ENCODE results near the gene SPEM1. TPM values are rescaled to one million over a fixed set of nuclear protein-coding genes. Genes with fewer than 3 reads are reported as not detected.

SPEM1 gene
- total and polyA plus RNA-seq, 10 of the 15 experiments (the other 5 are each of a cell fraction or from before 2014, with no cell fraction given), result not detected

- TF ChIP-seq EED (IDR thresholded peaks at IDR 0.05; ENCODE audit: low read depth) (0 out of 2 replicates have a peak, but pooled peaks have one; percentile 19), ZBED1 (IDR thresholded peaks at IDR 0.05; ENCODE audit: borderline replicate concordance) (0 out of 2 replicates have a peak, but pooled peaks have one; percentile 17), CUX1 (IDR thresholded peaks at IDR 0.05; ENCODE audit: insufficient replicate concordance, low read depth, low read length) (no peak), RELA (IDR thresholded peaks at IDR 0.05; ENCODE audit: borderline replicate concordance, partially characterized antibody) (no peak), STAT1 (conservative IDR thresholded peaks at IDR 0.05) (no peak), RUNX3 (IDR thresholded peaks at IDR 0.05; ENCODE audit: low read length) (peak; percentile 51), TAF1 (IDR thresholded peaks at IDR 0.05; ENCODE audit: borderline replicate concordance, low read depth, low read length) (0 out of 2 replicates have a peak, but pooled peaks have one; percentile 15), RAD51 (IDR thresholded peaks at IDR 0.05) (no peak), ZNF622 (IDR thresholded peaks at IDR 0.05) (no peak), EZH2 (IDR thresholded peaks at IDR 0.05; ENCODE audit: borderline replicate concordance, control insufficient read depth, low read depth, low read length) (no peak)
Measured at GRCh38 chr17:7435676-7436555, 15.8 kb downstream of the SPEM1 start (continued).

Measured in GM12878 (cell line).